ENCODE measurements around the gene ELL3.

The ELL3 gene

GRCh38 chr15:43723151-43723550 lies 53.6 kb downstream of the ELL3 start:
- no peaks in the 10 kb centered on the region for H3K36me3 ChIP-seq
- no peak overlapping the region for H3K4me3 ChIP-seq (ENCODE audit: low read depth in 1 of 2, low read length in 1 of 2)
- H3K27me3 ChIP-seq = peaks cover 9% of the 10 kb centered on the region
- H3K4me1 ChIP-seq (ENCODE audit: control insufficient read depth in 1 of 2, insufficient read depth in 1 of 2, low read depth in 1 of 2, low read length in 1 of 2) = no peaks in the 10 kb centered on the region
- TF ChIP-seq CTCF (IDR thresholded peaks at IDR 0.05) = no peak
- no peaks in the 10 kb centered on the region for H3K9me3 ChIP-seq
- H3K27ac ChIP-seq = no peak overlapping the region

Data from neutrophil (primary cell).